Small intestine (tissue), 7 donors: ENCODE data around the gene RABL2A. TPM values are rescaled to one million over a fixed set of nuclear protein-coding genes. Genes with fewer than 3 reads are reported as not detected.
"Not testable (repeated sequence)": the region's sequence is repeated elsewhere in the genome, so short reads cannot be mapped to it uniquely, and the experiment has no call there.

ENCODE experiments used
- DNase-seq, 2 donors: peaks; one replicate each; pipeline versions ENCODE4 v3.0.0 to v3.0.0-alpha.2; 2013
- FAIRE-seq: peaks from 2 replicates; lab custom pipeline; 2012; peaks lifted over from hg19 to GRCh38; lab: Jason Lieb, UNC
- H3K27ac ChIP-seq, 3 donors: one replicate each; pipeline ENCODE4 v1.5.1; 2013; ENCODE audit warnings: low read length in 2 of 3, mild to moderate bottlenecking in 2 of 3, control low read depth in 1 of 3, inconsistent platforms in 1 of 3, low read depth in 1 of 3, moderate library complexity in 1 of 3
- H3K27me3 ChIP-seq, 3 donors: one replicate each; pipeline ENCODE4 v1.6.1; 2013; ENCODE audit warnings: low read length in 3 of 3, inconsistent platforms in 1 of 3; ENCODE audit not compliant: control insufficient read depth in 3 of 3, insufficient read depth in 3 of 3
- H3K36me3 ChIP-seq, 3 donors: one replicate each; pipeline ENCODE4 v1.6.1; 2013; ENCODE audit warnings: low read length in 3 of 3, inconsistent platforms in 1 of 3, low read depth in 1 of 3, mild to moderate bottlenecking in 1 of 3, moderate library complexity in 1 of 3; ENCODE audit not compliant: control insufficient read depth in 3 of 3, insufficient read depth in 2 of 3
- H3K4me1 ChIP-seq, 3 donors: one replicate each; pipeline ENCODE4 v1.6.1; 2013; ENCODE audit warnings: low read length in 2 of 3, inconsistent platforms in 1 of 3, low read depth in 1 of 3, mild to moderate bottlenecking in 1 of 3, moderate library complexity in 1 of 3; ENCODE audit not compliant: control insufficient read depth in 3 of 3, insufficient read depth in 2 of 3
- H3K4me3 ChIP-seq, 3 donors: one replicate each; pipeline ENCODE4 v1.5.1; 2013; ENCODE audit warnings: low read length in 3 of 3, control low read depth in 1 of 3, inconsistent platforms in 1 of 3, low read depth in 1 of 3, mild to moderate bottlenecking in 1 of 3, moderate library complexity in 1 of 3
- H3K9me3 ChIP-seq, 2 donors: one replicate each; pipeline ENCODE4 v1.6.1; 2013; ENCODE audit warnings: low read depth in 1 of 2, low read length in 1 of 2; ENCODE audit not compliant: control insufficient read depth in 2 of 2, insufficient read depth in 1 of 2
- whole genome bisulfite sequencing, 3 donors: extraction: QIAGEN DNeasy Blood & Tissue Kit; methylation state at CpG; one replicate each; pipeline ENCODE4 v1.1.7; 2013; 5-methylcytosine and 5-hydroxymethylcytosine counted together
- polyA plus RNA-seq, 4 donors: library from polyadenylated mRNA; stranded (reverse) in 3 of 4; unstranded in 1 of 4; fragments of 200-250 nt in 3 of 4; fragments of 120-200 nt in 1 of 4; gene quantifications; one replicate each; pipeline versions ENCODE4 v1.2.1 to v1.2.3, GENCODE V29; 2013
- donor health status: healthy with polysubstance abuse.
- donor health status: control.
- donor health status: control.
- donor health status: Bipolar disorder and iron deficiency.
- donor health status: healthy.

RABL2A gene
- polyA plus RNA-seq, 4 donors = 3.5 to 34.7 (median 8.3) TPM

DNA sequence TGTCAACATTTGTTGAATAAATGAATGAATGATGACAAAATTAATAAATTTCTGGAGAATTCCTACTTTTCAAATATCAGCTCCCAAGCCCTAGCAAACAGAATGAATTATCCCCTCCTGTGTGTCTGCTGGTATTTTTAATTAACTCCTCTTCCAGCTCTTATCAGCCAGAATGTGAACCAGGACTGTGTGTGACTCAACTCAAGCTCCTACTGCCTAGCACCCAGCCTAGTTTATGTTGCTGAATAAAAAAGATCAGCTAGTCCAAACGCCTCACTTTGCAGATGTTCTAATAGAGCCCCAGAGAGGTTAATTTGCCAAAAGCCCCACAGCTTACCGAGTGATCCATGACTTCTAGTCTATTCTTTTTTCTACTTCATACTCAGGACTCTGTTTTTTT lies 50.3 kb downstream of the RABL2A start:
- no peak for DNase-seq
- Histone ChIP-seq H3K27me3 (no peaks in the 10 kb centered on the region), H3K27ac (no peak overlapping the region), H3K36me3 (no peaks in the 10 kb centered on the region), H3K9me3 (peaks cover 0 to 3% of the 10 kb centered on the region in 2 donors), H3K4me1 (no peaks in the 10 kb centered on the region), H3K4me3 (no peak overlapping the region)
- WGBS, 3 donors = 75 to 83% (median 80%) methylated on average over 2 of the region's 2 CpGs
- FAIRE-seq = no peak

DNA sequence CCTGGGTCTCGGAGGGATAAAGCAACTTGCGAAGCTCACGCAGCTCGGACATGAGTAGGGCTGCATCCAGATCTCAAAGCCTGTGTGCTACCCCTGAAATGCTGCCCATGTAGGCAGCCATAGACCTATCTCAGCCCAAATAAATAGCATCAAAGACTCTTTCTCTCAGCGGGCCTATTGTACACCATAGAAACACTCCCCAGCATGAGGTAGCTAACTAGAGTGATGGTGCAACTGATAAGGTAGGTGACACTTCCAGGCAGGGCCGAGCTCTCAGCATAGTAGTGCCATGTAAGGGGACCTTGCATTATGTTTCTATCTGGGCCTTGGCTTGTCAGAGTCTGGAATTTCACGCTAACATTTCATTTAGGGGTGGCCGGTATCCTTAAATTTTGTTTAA lies 52.4 kb downstream of the RABL2A start:
- FAIRE-seq (no peak), DNase-seq (no peak)
- H3K4me3 ChIP-seq = no peak overlapping the region
- H3K27ac ChIP-seq = no peak overlapping the region
- no peaks in the 10 kb centered on the region for H3K4me1 ChIP-seq
- H3K36me3 ChIP-seq = no peaks in the 10 kb centered on the region
- H3K27me3 ChIP-seq = no peaks in the 10 kb centered on the region
- 86 to 89% (median 87%) methylated on average over 8 of the region's 8 CpGs for WGBS, 3 donors
- H3K9me3 ChIP-seq = no peaks in the 10 kb centered on the region

DNA sequence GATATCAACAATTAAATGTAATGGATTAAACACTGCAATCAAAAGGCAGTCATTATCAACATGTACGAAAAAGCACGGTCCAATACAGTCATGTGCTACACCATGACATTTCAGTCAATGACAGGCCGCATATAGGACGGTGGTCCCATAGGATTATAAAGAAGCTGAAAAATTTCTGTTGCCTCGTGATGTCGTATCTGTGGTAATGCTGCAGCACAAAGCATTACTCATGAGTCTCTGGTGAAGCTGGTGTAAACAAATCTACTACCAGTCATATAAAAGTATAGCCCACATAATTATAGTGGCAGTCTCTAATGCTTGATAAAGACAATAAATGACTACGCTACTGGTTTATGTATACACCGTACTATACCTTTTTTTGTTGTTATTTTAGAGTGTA lies 58.4 kb downstream of the RABL2A start:
- 91 to 94% (median 94%) methylated on average over 8 of the region's 8 CpGs for WGBS, 3 donors
- no peaks in the 10 kb centered on the region for H3K9me3 ChIP-seq
- no peak for FAIRE-seq
- H3K36me3 ChIP-seq = no peaks in the 10 kb centered on the region
- H3K4me1 ChIP-seq = no peaks in the 10 kb centered on the region
- H3K27ac ChIP-seq = no peak overlapping the region
- no peak overlapping the region for H3K4me3 ChIP-seq
- no peaks in the 10 kb centered on the region for H3K27me3 ChIP-seq
- no peak for DNase-seq

DNA sequence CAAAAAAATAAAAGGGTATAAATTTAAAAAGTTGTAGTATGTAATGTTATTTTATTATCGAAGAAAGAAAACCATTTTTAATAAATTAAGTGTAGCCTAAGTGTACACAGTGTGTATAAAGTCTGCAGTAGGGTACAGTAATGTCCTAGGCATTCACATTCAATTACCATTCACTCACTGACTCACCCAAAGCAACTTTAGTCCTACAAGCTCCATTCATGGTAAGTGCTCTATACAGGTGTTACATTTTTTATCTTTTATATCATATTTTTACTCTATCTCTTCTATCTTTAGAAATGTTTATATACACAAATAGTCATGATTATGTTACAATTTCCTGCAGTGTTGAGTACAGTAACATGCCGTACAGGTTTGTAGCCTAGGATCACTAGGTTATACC lies 59.5 kb downstream of the RABL2A start:
- DNase-seq (no peak), FAIRE-seq (no peak)
- Histone ChIP-seq H3K4me1 (no peaks in the 10 kb centered on the region), H3K27me3 (no peaks in the 10 kb centered on the region), H3K36me3 (no peaks in the 10 kb centered on the region), H3K9me3 (no peaks in the 10 kb centered on the region), H3K4me3 (no peak overlapping the region), H3K27ac (no peak overlapping the region)
- WGBS, 3 donors = 87 to 88% (median 88%) methylated on average over 2 of the region's 2 CpGs

DNA sequence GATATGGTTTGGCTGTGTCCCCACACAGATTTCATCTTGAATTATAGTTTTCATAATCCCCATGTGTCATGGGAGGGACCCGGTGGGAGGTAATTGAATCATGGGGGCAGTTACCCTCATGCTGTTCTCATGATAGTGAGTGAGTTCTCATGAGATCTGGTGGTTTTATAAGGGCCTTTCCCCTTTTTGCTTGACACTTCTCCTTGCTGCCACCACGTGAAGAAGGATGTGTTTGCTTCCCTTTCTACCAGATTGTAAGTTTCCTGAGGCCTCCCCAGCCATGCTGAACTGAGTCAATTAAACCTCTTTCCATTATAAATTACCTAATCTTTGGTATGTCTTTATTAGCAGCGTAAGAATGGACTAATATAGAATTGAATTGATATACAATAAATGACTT lies 63.8 kb downstream of the RABL2A start:
- not testable (repeated sequence) for H3K4me1 ChIP-seq, H3K27ac ChIP-seq, H3K36me3 ChIP-seq, H3K9me3 ChIP-seq, H3K27me3 ChIP-seq, DNase-seq, FAIRE-seq, H3K4me3 ChIP-seq
- WGBS, 3 donors = 54 to 71% (median 54%) methylated on average over 3 of the region's 3 CpGs

Other genes with a start within 250 kb of the RABL2A start
- 10 to 100 TPM; 16.3 to 33.5 (median 25.6) TPM for gene ZNG1B, start 189.6 kb upstream of the RABL2A start, polyA plus RNA-seq
- under 1 TPM in 2 of 4 donors, not detected in 2; 0.06 to 0.45 TPM for gene FOXD4L1, start 128.6 kb upstream of the RABL2A start, polyA plus RNA-seq
- 10 to 100 TPM; 12.7 to 86.0 (median 19.7) TPM for gene SLC35F5, start 129.4 kb downstream of the RABL2A start, polyA plus RNA-seq